Right ventricle myocardium inferior (tissue), 1 donor: ENCODE results near the gene MEPCE. TPM values are rescaled to one million over a fixed set of nuclear protein-coding genes. Genes with fewer than 3 reads are reported as not detected.

ENCODE experiments used
- ATAC-seq: fragments of 200-7000 bp; cut with Tn5 transposase; one replicate; pipeline ENCODE4 v1.9.1; 2020; ENCODE audit warnings: mild to moderate bottlenecking, moderate library complexity
- DNase-seq: peaks from one replicate; pipeline ENCODE4 v3.0.0; 2021; ENCODE audit errors: missing footprints
- intact Hi-C: fragments of 100-400 bp; cut with DNase I; formaldehyde crosslinking; loops from one replicate; pipeline ENCODE4 v1.11.0; 2022
- total RNA-seq: library from RNA; stranded (reverse); fragmentation: NEBNext Ultra II Directional; extraction: Animal tissue kit (Norgen Biotek cat#: 25700); gene quantifications from one replicate; pipeline ENCODE4 v1.2.1, GENCODE V29; 2021
- donor health status: DM: no; HTN: yes; CAD: no; lungs with severe emphysema.

MEPCE gene
- total RNA-seq, 1 donor from 2014 or later, result 24.9 TPM

DNA sequence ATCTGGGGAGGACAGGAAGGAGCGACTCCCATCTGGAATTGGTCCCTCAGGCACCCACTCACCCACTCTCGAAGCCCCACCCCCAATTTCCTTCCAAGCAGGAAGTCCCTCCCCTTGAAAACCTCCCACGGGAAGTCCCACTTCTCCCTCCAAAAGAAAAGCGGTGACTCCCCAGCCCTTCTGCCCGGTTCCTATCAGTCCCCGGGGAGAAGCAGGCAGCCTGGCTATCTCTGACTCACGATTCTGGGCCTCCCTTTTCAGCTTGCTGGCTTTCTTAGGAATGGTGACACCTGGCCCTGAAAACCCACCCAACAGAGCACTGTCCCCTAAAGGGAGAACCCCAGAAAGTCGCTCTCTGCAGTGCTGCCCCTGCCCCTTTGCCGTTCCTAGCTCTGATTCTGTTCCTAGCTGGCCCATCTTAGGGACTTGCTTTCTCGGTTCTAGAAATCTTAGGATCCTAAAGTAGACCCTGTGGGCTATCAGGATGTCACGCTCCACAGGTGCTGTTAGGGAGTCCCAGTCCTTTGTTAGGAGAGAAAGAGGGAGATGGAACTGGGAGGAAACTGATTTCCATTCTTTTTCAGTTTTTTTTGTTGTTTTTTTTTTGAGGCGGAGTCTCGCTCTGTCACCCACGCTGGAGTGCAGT is 43.3 kb downstream of the MEPCE start:
- intact Hi-C loops, result no loop called here
- ATAC-seq (peak; percentile 8), DNase-seq (no peak)

DNA sequence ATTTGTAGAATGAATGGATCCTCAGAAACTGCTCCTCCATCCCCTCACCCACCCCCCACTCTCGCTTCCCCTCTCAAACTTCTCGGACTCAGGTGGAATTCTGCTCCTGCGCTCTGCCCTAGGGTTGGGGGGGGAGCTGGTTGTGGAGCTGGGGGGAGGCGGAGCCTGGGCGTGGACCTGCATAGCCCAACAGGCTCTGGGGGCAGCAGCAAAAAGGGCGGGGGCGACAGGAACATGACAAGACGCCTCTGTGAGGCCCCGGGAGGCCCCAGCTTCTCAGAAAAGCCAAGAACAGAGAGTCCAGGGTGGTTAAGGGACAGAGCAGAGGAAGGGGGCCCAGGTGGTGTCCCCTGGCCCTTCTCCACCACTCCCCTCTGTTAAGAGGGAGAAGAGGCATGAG is 45.9 kb downstream of the MEPCE start:
- intact Hi-C loops, result no loop called here
- DNase-seq (peak; percentile 85), ATAC-seq (peak; percentile 3)

DNA sequence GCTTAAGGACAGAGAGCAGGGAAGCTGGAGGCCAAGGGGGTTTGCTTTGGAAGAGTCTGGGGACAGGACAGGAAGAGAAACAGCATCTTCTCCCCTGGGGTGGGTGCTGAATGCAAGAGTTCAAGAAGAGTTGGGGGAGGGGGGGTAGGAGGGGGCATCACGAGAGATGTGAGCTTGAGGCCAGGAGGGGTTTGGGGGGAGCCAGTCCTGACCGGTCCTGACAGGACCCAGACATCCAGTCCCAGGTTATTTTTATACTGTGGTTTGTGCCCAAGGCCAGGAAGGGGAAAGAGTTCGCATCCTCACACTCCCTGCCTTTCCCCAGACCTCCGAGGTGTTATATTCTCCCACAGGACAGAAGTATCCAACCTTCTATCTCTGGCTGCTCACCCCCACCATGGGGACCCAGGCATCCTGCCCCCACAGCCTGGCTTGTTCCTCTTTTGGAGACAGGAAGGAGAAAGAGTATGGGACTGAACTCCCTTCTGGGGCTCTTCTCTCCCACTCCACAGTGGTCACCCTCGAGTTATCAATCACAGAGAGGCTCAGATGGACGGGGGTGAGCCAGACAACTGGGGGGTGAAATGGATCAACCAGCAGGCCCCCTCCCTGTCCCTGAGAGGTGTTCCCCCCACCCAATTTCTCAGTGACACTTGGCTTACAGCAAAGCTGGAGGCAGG is 46.6 kb downstream of the MEPCE start:
- ATAC-seq (no peak), DNase-seq (peak; percentile 45)
- intact Hi-C loops, result no loop called here

DNA sequence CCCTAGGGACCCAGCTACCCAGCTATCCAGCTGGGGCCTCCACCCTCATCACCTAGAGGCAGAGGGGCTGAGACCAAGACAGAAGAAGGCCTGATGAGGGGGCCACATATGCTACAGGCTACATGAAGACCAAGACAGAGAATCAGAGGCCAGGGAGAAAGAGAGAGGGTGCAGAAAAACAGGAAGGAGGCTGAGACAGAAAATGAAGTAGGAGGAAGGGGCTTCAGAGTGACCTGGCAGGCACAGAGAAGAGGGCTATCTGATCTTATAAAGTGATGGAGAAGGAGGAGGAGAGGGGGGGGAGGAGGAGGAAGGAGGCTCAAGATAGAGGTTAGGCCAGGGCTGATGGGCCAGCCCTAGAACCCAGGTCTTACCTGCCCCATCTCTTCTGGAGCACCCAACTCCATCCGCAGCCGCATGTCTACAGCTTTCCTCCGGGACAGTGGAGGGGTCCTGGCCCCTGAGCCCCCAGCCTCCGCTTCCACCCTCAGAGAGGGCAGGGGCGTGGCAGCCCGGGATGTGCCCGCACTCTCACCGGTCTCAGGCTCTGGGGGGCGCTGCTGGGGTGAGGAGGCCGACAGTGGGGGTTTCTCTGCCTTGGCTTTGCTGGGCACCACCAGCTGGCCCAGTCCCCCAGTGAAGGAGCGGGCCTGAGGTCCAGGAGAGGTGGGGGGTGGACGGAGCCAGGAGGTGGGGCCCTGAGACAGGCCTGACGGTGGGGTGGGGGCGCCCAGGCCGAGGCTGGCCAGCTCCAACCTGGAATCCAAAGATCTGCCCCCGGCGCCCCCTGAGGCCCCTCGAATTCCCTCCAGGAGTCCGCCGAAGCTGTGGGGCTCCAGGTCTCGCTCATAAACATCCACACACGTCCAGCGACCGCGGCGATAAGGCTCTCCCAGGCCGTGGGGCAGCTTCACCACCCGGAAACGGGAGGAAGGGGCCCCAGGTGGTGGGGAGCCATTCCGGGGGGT is 47.6 kb downstream of the MEPCE start:
- ATAC-seq (no peak), DNase-seq (peak; percentile 54)
- intact Hi-C loops, result no loop called here

DNA sequence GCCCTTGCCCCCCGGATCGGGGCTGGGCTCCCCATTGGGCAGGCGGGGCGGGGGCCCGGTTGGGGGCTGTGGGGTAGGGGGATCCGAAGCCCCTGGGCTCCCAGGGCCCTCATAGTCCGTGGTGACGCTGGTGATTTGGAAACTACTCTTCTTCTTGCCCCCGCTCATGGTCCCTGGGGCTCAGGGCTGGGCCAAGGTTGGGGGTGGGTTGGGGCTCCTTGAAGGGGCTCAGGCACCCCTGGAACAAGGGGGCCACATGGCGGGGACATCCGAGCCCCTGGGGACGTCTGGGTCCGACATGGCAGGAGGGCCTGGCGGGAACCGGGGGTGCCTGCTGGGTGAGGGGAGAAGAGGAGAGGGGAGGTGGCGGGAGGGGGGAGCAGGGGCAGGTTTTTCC is 48.2 kb downstream of the MEPCE start:
- peak; percentile 67 for DNase-seq
- ATAC-seq, result no peak
- intact Hi-C loops, result no loop called here

DNA sequence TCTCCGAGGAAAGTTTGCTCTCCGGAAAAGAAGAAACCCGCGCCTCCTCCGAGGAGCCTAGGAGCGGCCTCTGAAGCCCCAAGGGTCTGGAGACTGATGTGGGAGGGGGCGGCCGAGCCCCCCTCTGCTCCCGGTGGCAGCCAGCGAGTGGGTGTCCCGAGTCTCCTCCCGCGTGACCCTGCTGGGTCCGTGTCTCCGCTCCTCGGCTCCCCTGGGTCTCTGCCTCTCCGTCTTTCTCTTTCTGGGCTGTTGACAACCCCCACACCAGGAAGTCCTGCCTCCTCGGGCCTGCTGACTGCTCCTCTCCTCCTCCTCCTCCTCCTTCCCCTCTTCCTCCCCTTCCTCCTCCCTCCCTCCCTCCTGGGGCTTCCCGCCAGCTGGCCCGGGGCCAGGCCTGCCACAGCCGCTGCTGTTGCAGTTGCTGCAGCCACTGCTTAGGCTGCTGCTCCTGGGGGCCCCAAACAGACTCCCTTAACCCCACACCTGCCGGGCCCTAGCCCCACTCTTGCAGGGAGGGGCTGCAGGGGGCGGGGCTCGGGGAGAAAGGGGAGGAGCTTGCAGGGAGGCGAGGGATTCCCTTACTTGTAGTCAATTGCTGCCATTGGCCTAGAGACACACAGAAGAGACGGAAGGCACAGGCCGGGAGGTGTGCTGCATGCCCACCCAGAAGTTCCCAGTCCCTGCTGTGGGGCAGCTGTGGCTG is 49.5 kb downstream of the MEPCE start, which contains the start of gene TSC22D4:
TSS of gene TSC22D4 (minus strand) at position 257 of the 703 bp plus-strand sequence. CDS start 1,176 bp downstream, outside the sequence.
- peak; percentile 92 for ATAC-seq
- intact Hi-C loops, result loop anchor here (1.0 kb wide), 1 partner anchor 10 kb away; no protein-coding TSS in a partner anchor
- peak; percentile 97 for DNase-seq

DNA sequence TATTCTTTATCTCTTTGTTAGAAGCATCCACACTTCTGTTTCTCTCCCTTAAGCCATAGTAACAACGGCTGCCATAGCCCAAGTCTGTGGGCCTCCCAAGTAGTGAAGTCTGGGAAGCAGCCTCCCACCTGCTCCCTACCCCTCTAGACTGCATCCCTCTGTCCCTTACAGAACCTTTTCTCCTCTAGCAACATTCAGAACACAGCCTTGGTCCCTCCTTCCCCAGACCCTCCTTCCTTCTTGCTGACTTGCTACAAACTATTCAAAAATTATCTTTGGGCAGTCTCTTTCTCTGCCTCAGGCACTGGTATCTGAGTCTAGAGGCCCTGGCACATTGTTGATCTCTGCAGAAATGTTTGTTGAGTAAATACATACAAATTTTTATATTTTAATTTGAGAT is 51.8 kb downstream of the MEPCE start:
- intact Hi-C loops, result no loop called here
- ATAC-seq (no peak), DNase-seq (no peak)

DNA sequence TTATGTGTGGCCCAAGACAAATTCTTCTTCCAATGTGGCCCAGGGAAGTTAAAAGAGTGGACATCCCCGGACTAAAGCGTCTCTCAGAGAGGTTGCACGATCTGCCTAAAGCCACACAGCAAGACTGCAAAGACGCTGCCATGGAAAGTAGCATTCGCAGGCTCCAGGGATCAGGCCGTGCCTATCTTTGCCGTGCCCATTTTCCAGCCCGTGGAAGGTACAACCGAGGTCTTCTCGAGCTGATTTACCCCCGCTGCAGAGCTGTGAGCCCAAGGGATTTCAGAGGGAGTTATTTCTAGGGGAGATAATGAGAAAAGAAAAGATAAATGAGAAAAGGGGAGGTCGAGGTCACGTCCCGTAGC is 53.1 kb downstream of the MEPCE start:
- intact Hi-C loops, result loop anchor here (1.0 to 2.0 kb wide), 2 partner anchors 17 to 56 kb away; partner anchors contain the start of gene AGFG2
- no peak for ATAC-seq
- no peak for DNase-seq

DNA sequence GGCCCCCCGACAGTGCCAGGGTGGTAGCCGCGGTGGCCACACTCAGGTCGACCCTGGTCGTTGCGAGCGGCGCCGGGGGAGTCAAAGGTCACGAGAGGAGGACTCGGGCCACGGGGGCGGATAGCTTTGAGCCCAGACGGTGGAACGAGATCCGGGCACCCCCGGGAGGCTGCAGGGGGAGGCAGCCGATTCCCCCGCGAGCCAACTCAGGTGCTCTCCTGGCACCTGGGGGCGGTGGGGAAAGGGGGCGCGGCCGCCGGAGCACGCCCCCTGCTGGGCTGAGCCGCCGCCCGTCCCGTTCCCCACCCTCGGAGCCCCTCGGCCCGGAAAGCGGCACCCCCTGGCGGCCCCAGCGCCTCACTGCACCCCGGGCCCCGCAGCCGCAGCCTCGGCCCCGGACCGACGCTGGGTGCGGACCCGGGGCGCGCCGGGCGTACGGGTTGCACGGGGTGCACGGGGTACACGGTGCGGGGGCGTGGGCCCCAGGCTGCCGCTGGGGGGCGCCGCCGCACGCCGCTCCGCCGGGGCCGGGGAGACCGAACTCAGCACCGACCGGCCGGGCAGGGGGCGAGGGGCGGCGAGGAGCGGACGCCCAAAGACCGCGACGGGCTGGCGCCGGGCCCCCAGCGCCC is 53.6 kb downstream of the MEPCE start:
- intact Hi-C loops, result loop anchor here (1.0 to 2.0 kb wide), 2 partner anchors 18 to 56 kb away; partner anchors contain the start of gene AGFG2
- DNase-seq (peak; percentile 86), ATAC-seq (peak; percentile 59)

Other genes starting within 250 kb of the MEPCE start
- gene PVRIG, start 209.9 kb upstream of the MEPCE start, total RNA-seq, result not detected
- not detected for gene SPDYE3, start 122.1 kb upstream of the MEPCE start, total RNA-seq
- gene PILRB, start 71.7 kb upstream of the MEPCE start, total RNA-seq, result 9.2 TPM
- gene PILRA, start 56.3 kb upstream of the MEPCE start, total RNA-seq, result 3.8 TPM
- 4.4 TPM for gene ZCWPW1, start 1.1 kb upstream of the MEPCE start, total RNA-seq
- 12.4 TPM for gene PPP1R35, start 6.7 kb downstream of the MEPCE start, total RNA-seq
- gene SPACDR, start 34.4 kb downstream of the MEPCE start, total RNA-seq, result 0.35 TPM
- 50.3 TPM for gene TSC22D4, start 49.4 kb downstream of the MEPCE start, total RNA-seq
- gene NYAP1, start 54.1 kb downstream of the MEPCE start, total RNA-seq, result 0.54 TPM
- gene AGFG2, start 109.4 kb downstream of the MEPCE start, total RNA-seq, result 21.5 TPM
- gene SAP25, start 144.1 kb downstream of the MEPCE start, total RNA-seq, result 0.84 TPM
- 29.3 TPM for gene LRCH4, start 156.3 kb downstream of the MEPCE start, total RNA-seq
- gene FBXO24, start 156.5 kb downstream of the MEPCE start, total RNA-seq, result 0.41 TPM
- gene PCOLCE, start 172.5 kb downstream of the MEPCE start, total RNA-seq, result 56.0 TPM
- 9.3 TPM for gene MOSPD3, start 182.7 kb downstream of the MEPCE start, total RNA-seq
- gene TFR2, start 211.7 kb downstream of the MEPCE start, total RNA-seq, result 0.22 TPM
- not detected for gene ACTL6B, start 226.6 kb downstream of the MEPCE start, total RNA-seq
- gene GNB2, start 243.9 kb downstream of the MEPCE start, total RNA-seq, result 120 TPM